Peyer's patch (tissue), 4 donors: Measurements from ENCODE around the gene PPIP5K1.
"Not testable (repeated sequence)": the region's sequence is repeated elsewhere in the genome, so short reads cannot be mapped to it uniquely, and the experiment has no call there.

Experiments
- POLR2A ChIP-seq, 2 donors: fragments of 450-650 bp; IDR thresholded peaks; one replicate each; pipeline ENCODE4 v1.5.1; 2017; ENCODE audit warnings: antibody characterized with exemption in 2 of 2, mild to moderate bottlenecking in 2 of 2, moderate library complexity in 2 of 2
- TF ChIP-seq, protein P1 (sequence below), 6 experiments: fragments of 450-650 bp in 4 of 6; fragments of 200-600 bp in 2 of 6; sonication (generic) in 1 of 6; IDR thresholded peaks; one replicate each; pipeline ENCODE4 v1.5.1; 2017 to 2019; ENCODE audit warnings: antibody characterized with exemption in 6 of 6, mild to moderate bottlenecking in 3 of 6, moderate library complexity in 1 of 6

DNA sequence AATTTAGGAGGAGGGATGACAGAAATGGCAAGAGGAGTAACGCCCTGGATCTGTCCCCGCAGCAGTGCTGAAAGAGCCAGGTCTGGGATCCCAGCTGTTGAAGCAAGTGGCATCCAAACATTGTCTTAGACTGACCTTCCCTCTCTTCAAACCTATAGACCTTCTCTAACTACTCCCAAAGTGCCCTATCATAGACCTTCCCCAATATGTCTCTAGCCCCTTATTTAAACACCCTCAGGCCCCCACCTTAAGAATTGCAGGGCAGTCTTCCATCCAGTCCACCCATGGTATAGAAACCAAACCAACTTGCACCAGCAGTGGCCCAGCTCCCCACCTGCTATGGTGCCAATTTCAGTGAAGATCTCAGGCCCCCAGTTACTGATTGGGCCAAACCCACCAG lies 10.2 kb upstream of the PPIP5K1 start:
- TF ChIP-seq, protein P1, sequence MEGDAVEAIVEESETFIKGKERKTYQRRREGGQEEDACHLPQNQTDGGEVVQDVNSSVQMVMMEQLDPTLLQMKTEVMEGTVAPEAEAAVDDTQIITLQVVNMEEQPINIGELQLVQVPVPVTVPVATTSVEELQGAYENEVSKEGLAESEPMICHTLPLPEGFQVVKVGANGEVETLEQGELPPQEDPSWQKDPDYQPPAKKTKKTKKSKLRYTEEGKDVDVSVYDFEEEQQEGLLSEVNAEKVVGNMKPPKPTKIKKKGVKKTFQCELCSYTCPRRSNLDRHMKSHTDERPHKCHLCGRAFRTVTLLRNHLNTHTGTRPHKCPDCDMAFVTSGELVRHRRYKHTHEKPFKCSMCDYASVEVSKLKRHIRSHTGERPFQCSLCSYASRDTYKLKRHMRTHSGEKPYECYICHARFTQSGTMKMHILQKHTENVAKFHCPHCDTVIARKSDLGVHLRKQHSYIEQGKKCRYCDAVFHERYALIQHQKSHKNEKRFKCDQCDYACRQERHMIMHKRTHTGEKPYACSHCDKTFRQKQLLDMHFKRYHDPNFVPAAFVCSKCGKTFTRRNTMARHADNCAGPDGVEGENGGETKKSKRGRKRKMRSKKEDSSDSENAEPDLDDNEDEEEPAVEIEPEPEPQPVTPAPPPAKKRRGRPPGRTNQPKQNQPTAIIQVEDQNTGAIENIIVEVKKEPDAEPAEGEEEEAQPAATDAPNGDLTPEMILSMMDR (IDR thresholded peaks at IDR 0.05), result not testable (repeated sequence)
- TF ChIP-seq POLR2A (IDR thresholded peaks at IDR 0.05), result not testable (repeated sequence)
